ENCODE measurements around the gene CADM2. TPM values are rescaled to one million over a fixed set of nuclear protein-coding genes. Genes with fewer than 3 reads are reported as not detected.

Gene CADM2
- total RNA-seq, 2 experiments from 2014 or later = 0.30 to 0.58 TPM

- ATAC-seq = no peak
- H3K36me3 Mint-ChIP-seq = no peaks in the 10 kb centered on the region
- H3K9me3 Mint-ChIP-seq (ENCODE audit: low read depth) = no peaks in the 10 kb centered on the region
- CTCF ChIA-PET = no interaction called here
- DNase-seq = no peak
- no peaks in the 10 kb centered on the region for H3K4me1 Mint-ChIP-seq
- H3K27me3 Mint-ChIP-seq = no peaks in the 10 kb centered on the region
- H3K4me3 Mint-ChIP-seq = no peak overlapping the region
- H3K27ac Mint-ChIP-seq = no peak overlapping the region
Measured at GRCh38 chr3:86046436-86047136, 1087.8 kb downstream of the CADM2 start.

GRCh38 chr3:86047161-86047560 is 1088.4 kb downstream of the CADM2 start:
- Mint-ChIP-seq H3K4me3 (no peak overlapping the region), H3K27ac (no peak overlapping the region), H3K36me3 (no peaks in the 10 kb centered on the region), H3K9me3 (ENCODE audit: low read depth) (no peaks in the 10 kb centered on the region), H3K4me1 (no peaks in the 10 kb centered on the region), H3K27me3 (no peaks in the 10 kb centered on the region)
- ATAC-seq (no peak), DNase-seq (no peak)
- CTCF ChIA-PET = no interaction called here

DNA sequence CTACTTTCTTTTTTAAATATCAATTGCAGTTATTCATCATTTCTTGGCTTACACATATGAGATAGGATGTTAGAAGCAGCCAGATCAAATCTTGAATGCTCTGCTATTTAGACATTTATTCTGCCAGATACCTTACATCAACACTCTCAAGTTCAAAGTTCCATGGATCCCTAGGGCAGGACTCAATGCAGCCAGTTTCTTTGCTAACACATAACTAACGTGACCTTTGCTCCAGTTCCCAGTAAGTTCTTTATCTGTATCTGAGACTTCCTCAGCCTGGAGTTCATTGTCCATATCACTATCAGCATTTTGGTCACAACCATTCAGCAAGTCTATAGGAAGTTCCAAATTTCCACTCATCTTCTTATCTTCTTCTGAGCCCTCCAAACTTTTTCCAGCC is 1092.3 kb downstream of the CADM2 start:
- H3K9me3 Mint-ChIP-seq (ENCODE audit: low read depth) = no peaks in the 10 kb centered on the region
- no peak for ATAC-seq
- H3K27ac Mint-ChIP-seq = no peak overlapping the region
- no peak for DNase-seq
- H3K27me3 Mint-ChIP-seq = no peaks in the 10 kb centered on the region
- H3K36me3 Mint-ChIP-seq = no peaks in the 10 kb centered on the region
- CTCF ChIA-PET = no interaction called here
- H3K4me3 Mint-ChIP-seq = no peak overlapping the region
- no peaks in the 10 kb centered on the region for H3K4me1 Mint-ChIP-seq

- no peak for ATAC-seq
- H3K27ac Mint-ChIP-seq = no peak overlapping the region
- no peak for DNase-seq
- CTCF ChIA-PET = no interaction called here
- no peaks in the 10 kb centered on the region for H3K27me3 Mint-ChIP-seq
- no peak overlapping the region for H3K4me3 Mint-ChIP-seq
- H3K36me3 Mint-ChIP-seq = no peaks in the 10 kb centered on the region
- H3K9me3 Mint-ChIP-seq (ENCODE audit: low read depth) = peaks cover 2% of the 10 kb centered on the region
- H3K4me1 Mint-ChIP-seq = no peaks in the 10 kb centered on the region
Measured at GRCh38 chr3:86056032-86056431, 1097.2 kb downstream of the CADM2 start.

GRCh38 chr3:86056962-86057361 is 1098.2 kb downstream of the CADM2 start:
- H3K27ac Mint-ChIP-seq = no peak overlapping the region
- H3K27me3 Mint-ChIP-seq = no peaks in the 10 kb centered on the region
- CTCF ChIA-PET = no interaction called here

DNA sequence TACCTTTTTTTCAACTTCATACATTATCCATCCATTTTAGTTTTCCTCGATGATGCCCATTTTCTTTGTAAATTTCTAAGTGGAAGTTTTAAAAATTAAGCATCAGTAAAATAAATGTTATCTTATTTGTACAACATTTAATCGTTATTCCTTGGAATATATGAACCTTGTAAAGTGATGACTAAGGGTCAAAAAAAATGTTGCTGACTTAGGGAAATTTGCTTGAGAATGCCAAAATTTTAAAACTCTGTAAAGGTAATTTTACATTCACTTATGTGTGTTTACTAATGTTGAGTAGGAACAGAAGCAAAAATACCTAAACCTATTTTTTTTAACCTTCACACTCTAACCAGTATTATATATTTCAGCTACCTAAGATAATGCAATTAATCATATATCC is 1115.0 kb downstream of the CADM2 start:
- DNase-seq (no peak), ATAC-seq (no peak)
- Mint-ChIP-seq H3K4me3 (no peak overlapping the region), H3K9me3 (ENCODE audit: low read depth) (no peaks in the 10 kb centered on the region), H3K36me3 (no peaks in the 10 kb centered on the region), H3K4me1 (no peaks in the 10 kb centered on the region), H3K27ac (no peak overlapping the region), H3K27me3 (no peaks in the 10 kb centered on the region)
- CTCF ChIA-PET = no interaction called here

More at GRCh38 chr3:86056962-86057361, 1098.2 kb downstream of the CADM2 start:
- peaks cover 2% of the 10 kb centered on the region for H3K9me3 Mint-ChIP-seq (ENCODE audit: low read depth)
- DNase-seq = no peak
- no peaks in the 10 kb centered on the region for H3K4me1 Mint-ChIP-seq
- no peak overlapping the region for H3K4me3 Mint-ChIP-seq
- H3K36me3 Mint-ChIP-seq = no peaks in the 10 kb centered on the region
- ATAC-seq = no peak

DNA sequence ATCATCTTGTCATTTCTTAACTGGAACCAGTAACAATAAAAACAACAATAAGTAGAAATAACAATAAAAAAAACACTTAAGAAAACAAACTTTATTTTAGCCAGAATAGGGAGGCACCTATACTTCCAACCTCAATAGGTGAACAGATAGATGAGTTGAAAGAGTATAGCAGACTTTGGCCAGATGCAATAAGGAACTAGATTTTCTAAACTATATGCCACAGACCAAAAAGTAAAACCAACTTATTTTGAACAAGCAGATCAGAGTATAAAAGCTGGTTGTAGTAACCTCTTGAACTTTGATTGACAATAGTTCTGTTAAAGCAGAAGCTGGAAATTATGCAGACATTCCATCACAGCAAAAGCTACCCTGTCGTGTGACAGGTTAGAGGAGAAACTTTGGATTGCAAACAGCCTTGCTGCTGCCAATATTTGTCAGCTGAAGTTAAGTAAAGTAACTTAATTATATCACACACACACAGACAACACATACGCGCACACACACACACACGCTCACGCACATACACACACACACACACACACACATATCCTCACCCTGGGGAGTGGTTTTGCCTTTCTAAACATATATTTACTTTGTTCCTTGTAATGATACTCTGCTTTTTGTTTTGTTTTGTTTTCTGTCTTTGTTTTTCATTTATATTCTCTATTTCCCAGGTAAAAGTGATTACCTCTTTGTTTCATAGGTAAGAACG is 1128.5 kb downstream of the CADM2 start:
- H3K27ac Mint-ChIP-seq = no peak overlapping the region
- peaks cover 7% of the 10 kb centered on the region for H3K9me3 Mint-ChIP-seq (ENCODE audit: low read depth)
- CTCF ChIA-PET = no interaction called here
- no peaks in the 10 kb centered on the region for H3K36me3 Mint-ChIP-seq
- no peak for DNase-seq
- H3K4me3 Mint-ChIP-seq = no peak overlapping the region
- H3K4me1 Mint-ChIP-seq = no peaks in the 10 kb centered on the region
- H3K27me3 Mint-ChIP-seq = no peaks in the 10 kb centered on the region
- ATAC-seq = no peak

DNA sequence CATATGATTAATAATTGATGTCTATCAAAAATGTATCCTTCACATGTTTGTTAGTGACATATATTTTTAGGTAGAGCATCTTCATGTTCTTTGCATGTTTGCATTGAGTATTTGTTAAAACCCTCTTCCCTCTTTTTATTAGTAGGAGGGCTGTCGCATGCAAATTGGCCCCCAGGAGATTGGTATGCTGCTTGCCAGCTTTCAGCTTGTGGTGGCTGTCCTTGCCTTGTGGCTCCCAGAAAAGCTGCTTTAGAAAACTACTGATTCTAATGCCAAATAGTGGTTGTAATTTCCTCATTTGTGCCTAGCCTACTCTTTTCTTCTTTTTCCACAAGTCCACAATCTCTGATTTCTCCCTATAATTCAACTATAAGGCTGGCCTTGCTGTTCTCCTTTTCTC is 1145.4 kb downstream of the CADM2 start:
- ATAC-seq (no peak), DNase-seq (no peak)
- Mint-ChIP-seq H3K4me1 (no peaks in the 10 kb centered on the region), H3K27ac (no peak overlapping the region), H3K27me3 (no peaks in the 10 kb centered on the region), H3K4me3 (no peak overlapping the region), H3K9me3 (ENCODE audit: low read depth) (peaks cover 9% of the 10 kb centered on the region), H3K36me3 (no peaks in the 10 kb centered on the region)
- CTCF ChIA-PET = no interaction called here

GRCh38 chr3:86109434-86109833 is 1150.6 kb downstream of the CADM2 start:
- no peak for ATAC-seq
- Mint-ChIP-seq H3K36me3 (no peaks in the 10 kb centered on the region), H3K27me3 (no peaks in the 10 kb centered on the region), H3K27ac (no peak overlapping the region), H3K4me3 (no peak overlapping the region), H3K4me1 (no peaks in the 10 kb centered on the region), H3K9me3 (ENCODE audit: low read depth) (peaks cover 12% of the 10 kb centered on the region)
- no peak for DNase-seq
- CTCF ChIA-PET = no interaction called here

Small RNAs within 50 kb of the gene (microRNA-seq; reads per million reads assigned to microRNA genes)
- gene MIR5688 = not detected
